ENCODE results near the gene CYB561.

CYB561 gene

DNA sequence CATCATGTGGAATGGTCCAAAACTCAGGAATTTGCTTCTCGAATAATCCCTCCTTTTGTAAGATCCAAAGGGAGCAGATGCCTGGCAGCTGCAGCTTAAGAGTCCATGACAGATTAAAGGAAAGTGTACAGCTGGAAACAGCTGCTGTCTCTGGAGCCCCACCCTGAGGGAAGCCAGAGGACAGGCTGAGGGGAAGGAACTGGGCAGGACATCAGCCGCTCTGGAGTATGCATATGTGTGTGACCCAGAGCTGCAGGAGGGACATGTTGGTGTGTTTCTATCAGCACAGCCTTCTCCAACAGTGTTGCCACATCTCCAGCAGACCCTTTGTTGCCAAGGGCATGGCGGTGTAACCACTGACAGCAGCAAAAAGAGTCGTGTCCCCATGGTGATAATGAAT, 46.2 kb downstream of the CYB561 start:
- H3K27me3 ChIP-seq (ENCODE audit: control insufficient read depth in 1 of 2, insufficient read depth in 1 of 2, low read length in 2 of 2) = no peaks in the 10 kb centered on the region
- H3K79me1 ChIP-seq (replicated peaks; ENCODE audit: low read length, poor library complexity, severe bottlenecking) = peaks cover 9% of the 10 kb centered on the region
- no peak overlapping the region for H2AFZ ChIP-seq (ENCODE audit: low read depth, low read length)

GRCh38 chr17:63399316-63399715, 46.8 kb downstream of the CYB561 start:
- H2BK120ac ChIP-seq (ENCODE audit: low read depth, low read length) = no peak overlapping the region
- H4K8ac ChIP-seq (ENCODE audit: low read length) = no peak overlapping the region
- no peak overlapping the region for H3K18ac ChIP-seq (ENCODE audit: low read depth in 1 of 2, low read length in 2 of 2)
- no peak overlapping the region for H3K27ac ChIP-seq (ENCODE audit: low read length, poor library complexity, severe bottlenecking)
- no peaks in the 10 kb centered on the region for H3K9me3 ChIP-seq (ENCODE audit: control insufficient read depth, low read length)
- H3K79me1 ChIP-seq (replicated peaks; ENCODE audit: low read length, poor library complexity, severe bottlenecking) = peaks cover 10% of the 10 kb centered on the region
- no peaks in the 10 kb centered on the region for H3K27me3 ChIP-seq (ENCODE audit: control insufficient read depth in 1 of 2, insufficient read depth in 1 of 2, low read length in 2 of 2)
- peak; percentile 55 for DNase-seq
- H3K4ac ChIP-seq (ENCODE audit: low read depth in 1 of 2, low read length in 2 of 2) = no peak overlapping the region
- peaks cover 11 to 23% of the 10 kb centered on the region in 2 experiments for H3K36me3 ChIP-seq (ENCODE audit: control insufficient read depth in 1 of 2, insufficient read depth in 2 of 2, low read depth in 1 of 2, low read length in 2 of 2)
- WGBS = 45% methylated on average over 2 of the region's 3 CpGs
- peak overlapping the region; percentile 76 for H3K9ac ChIP-seq (ENCODE audit: low read length)
- no peak overlapping the region for H3K14ac ChIP-seq (ENCODE audit: low read length in 2 of 2)
- H2AK5ac ChIP-seq (ENCODE audit: low read length, severe bottlenecking) = no peak overlapping the region
- H2AFZ ChIP-seq (ENCODE audit: low read depth, low read length) = no peak overlapping the region
- H4K91ac ChIP-seq (ENCODE audit: low read length) = no peak overlapping the region
- no peak overlapping the region for H2BK15ac ChIP-seq (ENCODE audit: low read depth, poor library complexity, severe bottlenecking)
- H3K4me3 ChIP-seq (ENCODE audit: insufficient read depth in 1 of 2, low read depth in 1 of 2, low read length in 2 of 2) = peak overlapping the region in 1 of 2 experiments; percentile 38
- H3K23ac ChIP-seq (ENCODE audit: low read length in 2 of 2) = no peak overlapping the region
- no peak overlapping the region for H3K4me2 ChIP-seq (ENCODE audit: low read length, poor library complexity, severe bottlenecking)
- H2BK5ac ChIP-seq (ENCODE audit: low read depth, low read length, poor library complexity, severe bottlenecking) = no peak overlapping the region
- H3K4me1 ChIP-seq (ENCODE audit: control insufficient read depth, insufficient read depth, low read depth, low read length) = no peaks in the 10 kb centered on the region
- H2BK12ac ChIP-seq (ENCODE audit: low read length in 2 of 2) = no peak overlapping the region

More for the DNA sequence above, 46.2 kb downstream of the CYB561 start:
- Histone ChIP-seq H3K4me1 (ENCODE audit: control insufficient read depth, insufficient read depth, low read depth, low read length) (no peaks in the 10 kb centered on the region), H2BK15ac (ENCODE audit: low read depth, poor library complexity, severe bottlenecking) (no peak overlapping the region), H2BK12ac (ENCODE audit: low read length in 2 of 2) (no peak overlapping the region), H2AK5ac (ENCODE audit: low read length, severe bottlenecking) (no peak overlapping the region), H3K36me3 (ENCODE audit: control insufficient read depth in 1 of 2, insufficient read depth in 2 of 2, low read depth in 1 of 2, low read length in 2 of 2) (peaks cover 11 to 23% of the 10 kb centered on the region in 2 experiments), H4K8ac (ENCODE audit: low read length) (no peak overlapping the region), H3K9ac (ENCODE audit: low read length) (peak overlapping the region; percentile 76), H2BK120ac (ENCODE audit: low read depth, low read length) (no peak overlapping the region), H3K14ac (ENCODE audit: low read length in 2 of 2) (no peak overlapping the region), H3K27ac (ENCODE audit: low read length, poor library complexity, severe bottlenecking) (no peak overlapping the region), H3K9me3 (ENCODE audit: control insufficient read depth, low read length) (no peaks in the 10 kb centered on the region), H3K4me2 (ENCODE audit: low read length, poor library complexity, severe bottlenecking) (no peak overlapping the region), H2BK5ac (ENCODE audit: low read depth, low read length, poor library complexity, severe bottlenecking) (no peak overlapping the region), H4K91ac (ENCODE audit: low read length) (no peak overlapping the region), H3K23ac (ENCODE audit: low read length in 2 of 2) (no peak overlapping the region), H3K4me3 (ENCODE audit: insufficient read depth in 1 of 2, low read depth in 1 of 2, low read length in 2 of 2) (peak overlapping the region in 1 of 2 experiments; percentile 38), H3K18ac (ENCODE audit: low read depth in 1 of 2, low read length in 2 of 2) (peak overlapping the region in 1 of 2 experiments; percentile 11), H3K4ac (ENCODE audit: low read depth in 1 of 2, low read length in 2 of 2) (no peak overlapping the region)
- DNase-seq = peak; percentile 79
- 56% methylated on average over 2 of the region's 4 CpGs for WGBS

- no peaks in the 10 kb centered on the region for H3K4me1 ChIP-seq (ENCODE audit: control insufficient read depth, insufficient read depth, low read depth, low read length)
- H3K36me3 ChIP-seq (ENCODE audit: control insufficient read depth in 1 of 2, insufficient read depth in 2 of 2, low read depth in 1 of 2, low read length in 2 of 2) = peaks cover 11 to 23% of the 10 kb centered on the region in 2 experiments
- H3K23ac ChIP-seq (ENCODE audit: low read length in 2 of 2) = no peak overlapping the region
- no peak overlapping the region for H3K27ac ChIP-seq (ENCODE audit: low read length, poor library complexity, severe bottlenecking)
- no peak overlapping the region for H2BK15ac ChIP-seq (ENCODE audit: low read depth, poor library complexity, severe bottlenecking)
- H3K18ac ChIP-seq (ENCODE audit: low read depth in 1 of 2, low read length in 2 of 2) = no peak overlapping the region
- H2BK12ac ChIP-seq (ENCODE audit: low read length in 2 of 2) = no peak overlapping the region
- H4K91ac ChIP-seq (ENCODE audit: low read length) = no peak overlapping the region
- H3K4me2 ChIP-seq (ENCODE audit: low read length, poor library complexity, severe bottlenecking) = no peak overlapping the region
- H3K79me1 ChIP-seq (replicated peaks; ENCODE audit: low read length, poor library complexity, severe bottlenecking) = peaks cover 11% of the 10 kb centered on the region
- H3K4ac ChIP-seq (ENCODE audit: low read depth in 1 of 2, low read length in 2 of 2) = no peak overlapping the region
- H2BK120ac ChIP-seq (ENCODE audit: low read depth, low read length) = no peak overlapping the region
- H3K27me3 ChIP-seq (ENCODE audit: control insufficient read depth in 1 of 2, insufficient read depth in 1 of 2, low read length in 2 of 2) = no peaks in the 10 kb centered on the region
- H3K9ac ChIP-seq (ENCODE audit: low read length) = peak overlapping the region; percentile 76
- WGBS = 90% methylated on average over 4 of the region's 4 CpGs
- H3K14ac ChIP-seq (ENCODE audit: low read length in 2 of 2) = no peak overlapping the region
- H4K8ac ChIP-seq (ENCODE audit: low read length) = no peak overlapping the region
- H2AK5ac ChIP-seq (ENCODE audit: low read length, severe bottlenecking) = no peak overlapping the region
- no peak overlapping the region for H2AFZ ChIP-seq (ENCODE audit: low read depth, low read length)
- no peak overlapping the region for H2BK5ac ChIP-seq (ENCODE audit: low read depth, low read length, poor library complexity, severe bottlenecking)
- DNase-seq = no peak
- H3K9me3 ChIP-seq (ENCODE audit: control insufficient read depth, low read length) = no peaks in the 10 kb centered on the region
- no peak overlapping the region for H3K4me3 ChIP-seq (ENCODE audit: insufficient read depth in 1 of 2, low read depth in 1 of 2, low read length in 2 of 2)
Observed at GRCh38 chr17:63398680-63399079, 47.4 kb downstream of the CYB561 start.

DNA sequence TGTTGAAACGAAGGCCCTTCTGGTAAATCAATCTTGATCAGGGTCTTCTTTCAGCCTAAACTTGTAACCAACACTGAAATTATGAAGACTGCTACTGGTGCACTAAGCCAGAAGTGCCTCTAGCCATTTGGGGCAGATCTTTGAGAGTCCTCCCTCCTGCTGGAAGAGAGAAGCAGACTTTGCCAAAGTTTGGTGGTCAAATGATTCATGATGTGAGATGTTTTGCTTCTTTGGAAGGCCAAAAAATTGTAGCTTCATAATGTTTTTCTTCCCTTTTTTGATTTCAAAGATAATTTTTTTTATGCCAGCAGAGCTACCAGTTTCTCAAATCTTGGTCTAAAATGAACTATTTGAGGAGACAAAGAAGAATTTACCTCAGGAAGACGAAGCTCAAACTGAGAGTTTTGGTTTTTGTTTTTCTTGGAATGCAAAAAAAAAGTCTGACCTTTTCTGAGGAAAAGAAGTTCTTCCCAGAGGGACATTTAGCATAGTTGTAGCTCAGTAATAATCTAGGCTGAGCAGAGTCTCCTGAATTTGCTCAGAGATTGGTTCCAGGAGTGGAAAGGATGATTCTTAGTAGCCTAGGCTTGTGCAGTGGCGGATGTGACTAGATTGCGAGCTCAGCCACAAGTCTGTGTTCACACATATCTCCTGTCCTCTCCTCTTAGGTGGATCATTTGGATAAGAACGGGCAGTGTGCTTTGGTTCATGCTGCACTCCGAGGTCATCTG, 50.9 kb downstream of the CYB561 start:
- no peak overlapping the region for H4K91ac ChIP-seq (ENCODE audit: low read length)
- H2BK15ac ChIP-seq (ENCODE audit: low read depth, poor library complexity, severe bottlenecking) = no peak overlapping the region
- peak overlapping the region in 1 of 2 experiments; percentile 49 for H3K4me3 ChIP-seq (ENCODE audit: insufficient read depth in 1 of 2, low read depth in 1 of 2, low read length in 2 of 2)
- H3K9ac ChIP-seq (ENCODE audit: low read length) = peak overlapping the region; percentile 76
- H3K36me3 ChIP-seq (ENCODE audit: control insufficient read depth in 1 of 2, insufficient read depth in 2 of 2, low read depth in 1 of 2, low read length in 2 of 2) = peaks cover 11 to 25% of the 10 kb centered on the region in 2 experiments
- WGBS = 86% methylated on average over 6 of the region's 6 CpGs
- no peak overlapping the region for H3K4ac ChIP-seq (ENCODE audit: low read depth in 1 of 2, low read length in 2 of 2)
- H3K79me1 ChIP-seq (replicated peaks; ENCODE audit: low read length, poor library complexity, severe bottlenecking) = peaks cover 9% of the 10 kb centered on the region
- no peak for DNase-seq
- no peak overlapping the region for H3K4me2 ChIP-seq (ENCODE audit: low read length, poor library complexity, severe bottlenecking)
- no peaks in the 10 kb centered on the region for H3K4me1 ChIP-seq (ENCODE audit: control insufficient read depth, insufficient read depth, low read depth, low read length)
- no peak overlapping the region for H2AFZ ChIP-seq (ENCODE audit: low read depth, low read length)
- H2BK12ac ChIP-seq (ENCODE audit: low read length in 2 of 2) = no peak overlapping the region
- H2BK120ac ChIP-seq (ENCODE audit: low read depth, low read length) = no peak overlapping the region
- peak overlapping the region; percentile 5 for H4K8ac ChIP-seq (ENCODE audit: low read length)
- no peak overlapping the region for H3K27ac ChIP-seq (ENCODE audit: low read length, poor library complexity, severe bottlenecking)
- H2AK5ac ChIP-seq (ENCODE audit: low read length, severe bottlenecking) = no peak overlapping the region
- H3K18ac ChIP-seq (ENCODE audit: low read depth in 1 of 2, low read length in 2 of 2) = no peak overlapping the region
- H3K14ac ChIP-seq (ENCODE audit: low read length in 2 of 2) = no peak overlapping the region
- H3K27me3 ChIP-seq (ENCODE audit: control insufficient read depth in 1 of 2, insufficient read depth in 1 of 2, low read length in 2 of 2) = no peaks in the 10 kb centered on the region
- no peak overlapping the region for H2BK5ac ChIP-seq (ENCODE audit: low read depth, low read length, poor library complexity, severe bottlenecking)
- H3K9me3 ChIP-seq (ENCODE audit: control insufficient read depth, low read length) = no peaks in the 10 kb centered on the region
- no peak overlapping the region for H3K23ac ChIP-seq (ENCODE audit: low read length in 2 of 2)
